Stimulated activated CD8-positive, alpha-beta memory T cell treated with anti-CD3 and anti-CD28 coated beads, Interleukin-7, amount 100 ng/mL, for 24 hours (primary cell): ENCODE results near the gene NOS1AP.

ENCODE experiments used
- DNase-seq: peaks from one replicate; pipeline ENCODE4 v3.0.0-alpha.2; 2020; ENCODE audit warnings: low read depth

The NOS1AP gene

DNA sequence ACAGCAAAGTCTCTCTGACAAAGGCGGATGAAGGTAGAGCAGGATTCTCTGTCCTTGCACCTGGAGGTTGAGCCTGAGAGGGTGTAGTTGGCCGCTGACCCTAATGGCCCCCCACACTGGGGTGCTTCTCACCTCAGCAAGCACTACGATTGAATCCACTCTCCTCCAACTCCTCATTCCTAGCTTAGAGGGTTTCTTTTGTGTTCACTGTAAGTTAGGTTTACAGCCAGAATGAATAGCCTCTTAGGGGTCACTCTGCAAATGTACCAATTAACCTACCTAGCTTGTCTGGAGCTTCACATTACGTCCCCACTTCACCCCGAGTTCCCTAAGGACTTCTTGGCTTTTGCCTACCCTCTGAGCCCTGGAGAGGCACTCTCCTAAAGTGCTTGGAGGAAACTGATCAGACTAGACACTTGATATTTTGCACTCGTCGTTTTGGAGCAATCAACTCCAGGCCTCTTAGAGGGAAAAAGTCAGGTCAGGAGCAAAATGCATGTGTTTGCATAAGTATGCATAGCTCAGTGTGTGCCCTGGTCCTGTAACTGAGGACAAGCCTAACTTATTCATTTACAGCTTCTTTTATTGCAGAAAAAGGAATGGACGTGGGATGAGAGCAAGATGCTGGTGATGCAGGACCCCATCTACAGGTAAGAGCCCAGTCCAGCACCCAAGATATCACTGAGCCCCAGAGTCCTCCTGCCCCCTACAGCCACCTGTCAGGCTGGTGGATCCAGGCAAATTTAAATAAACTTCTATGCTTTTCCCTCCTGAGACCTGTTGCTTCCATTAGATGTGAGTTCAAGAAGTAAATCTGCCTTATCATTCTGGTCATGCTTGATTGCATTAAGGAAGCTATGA lies 230.8 kb downstream of the NOS1AP start:
- no peak for DNase-seq

GRCh38 chr1:162301696-162302095 lies 232.2 kb downstream of the NOS1AP start:
- no peak for DNase-seq

DNA sequence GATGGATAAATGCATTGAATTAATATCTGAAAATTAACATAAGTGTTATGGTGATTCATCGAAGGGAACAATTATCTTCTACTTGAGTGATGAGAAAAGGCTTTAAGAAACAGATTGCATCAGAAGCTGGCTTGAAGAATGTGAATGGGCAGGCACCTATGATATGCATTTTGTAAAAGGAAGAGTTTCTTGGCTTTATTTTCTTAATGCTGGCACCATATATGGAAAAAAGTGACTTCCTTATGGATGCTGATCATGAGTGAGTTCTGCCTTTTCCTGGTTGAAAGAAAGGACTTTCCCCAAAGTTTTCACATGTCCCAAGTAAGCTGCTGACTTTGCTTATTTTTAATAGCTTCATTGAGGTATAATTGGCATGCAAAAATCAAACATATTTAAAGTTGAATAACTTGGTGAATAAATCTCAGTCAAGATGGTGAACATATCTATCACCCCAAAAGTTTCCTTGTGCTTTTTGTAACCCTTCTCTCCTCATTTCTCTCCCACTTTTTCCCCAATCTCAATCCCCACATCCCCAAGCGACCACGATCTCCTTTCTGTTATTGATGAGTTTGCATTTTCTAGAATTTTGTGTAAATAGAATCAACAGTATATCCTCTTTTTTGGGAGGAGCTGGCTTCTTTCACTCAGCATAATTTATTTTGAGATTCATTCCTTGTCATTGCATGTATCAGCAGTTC lies 233.0 kb downstream of the NOS1AP start:
- no peak for DNase-seq

DNA sequence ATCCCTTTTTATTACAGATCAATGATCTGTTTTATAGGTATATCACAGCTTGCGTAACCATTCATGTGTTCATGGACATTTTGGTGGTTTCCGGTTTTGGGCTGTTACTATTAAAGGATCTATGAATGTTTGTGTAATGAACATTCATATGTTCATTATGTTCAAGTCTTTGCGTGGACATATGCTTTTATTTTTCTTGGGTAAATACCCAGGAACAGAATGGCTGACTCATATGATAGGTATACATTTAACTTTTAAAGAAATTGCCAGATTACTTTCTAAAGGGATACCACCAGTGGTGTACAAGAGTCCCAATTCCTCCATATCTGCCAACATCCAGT lies 233.5 kb downstream of the NOS1AP start:
- no peak for DNase-seq

- DNase-seq, result no peak
Measured at GRCh38 chr1:162304736-162305135, 235.2 kb downstream of the NOS1AP start.

DNA sequence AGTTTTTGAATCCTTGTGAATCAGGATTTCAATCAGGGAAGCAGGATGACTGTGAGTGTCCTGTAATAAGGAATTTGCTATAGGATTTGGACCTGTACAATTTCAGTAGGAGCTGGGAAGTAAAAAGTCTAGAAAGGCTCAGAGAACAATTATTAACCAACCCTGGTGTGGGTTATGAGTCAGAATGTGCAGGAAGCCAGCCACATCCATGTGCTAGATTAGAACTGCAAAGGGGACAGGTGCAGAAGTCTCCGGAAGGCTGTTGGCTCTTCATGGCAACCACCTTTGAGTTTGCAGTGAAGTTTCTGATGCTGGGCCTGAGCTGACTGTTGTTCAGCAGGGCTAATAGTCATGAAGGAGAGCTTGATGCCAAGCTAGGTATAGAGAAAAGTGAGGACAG lies 236.5 kb downstream of the NOS1AP start:
- no peak for DNase-seq

- DNase-seq, result no peak
Measured at GRCh38 chr1:162310337-162310736, 240.8 kb downstream of the NOS1AP start.

- DNase-seq, result no peak
Measured at GRCh38 chr1:162314206-162314605, 244.7 kb downstream of the NOS1AP start.

DNA sequence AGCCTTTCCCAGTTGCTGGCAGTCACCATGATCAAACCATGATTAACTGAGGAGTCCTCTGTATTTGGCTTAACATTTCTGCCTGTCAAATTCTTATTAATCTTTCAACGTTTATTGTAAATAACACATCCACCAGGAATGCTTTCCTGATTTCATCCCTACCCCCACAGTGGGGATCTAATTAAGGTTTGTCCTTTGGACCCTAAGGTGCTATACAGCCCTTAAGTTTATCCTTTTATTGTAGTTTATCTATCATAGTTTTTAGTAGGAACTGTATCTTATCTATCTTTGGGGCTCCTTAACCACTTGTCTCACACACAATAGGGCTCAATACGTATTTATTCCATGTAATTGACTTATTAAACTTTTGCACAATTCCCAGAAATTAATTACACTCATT lies 246.2 kb downstream of the NOS1AP start:
- DNase-seq, result no peak

GRCh38 chr1:162316187-162316586 lies 246.7 kb downstream of the NOS1AP start:
- DNase-seq, result no peak

- DNase-seq, result no peak
Measured at GRCh38 chr1:162317621-162318020, 248.1 kb downstream of the NOS1AP start.

DNA sequence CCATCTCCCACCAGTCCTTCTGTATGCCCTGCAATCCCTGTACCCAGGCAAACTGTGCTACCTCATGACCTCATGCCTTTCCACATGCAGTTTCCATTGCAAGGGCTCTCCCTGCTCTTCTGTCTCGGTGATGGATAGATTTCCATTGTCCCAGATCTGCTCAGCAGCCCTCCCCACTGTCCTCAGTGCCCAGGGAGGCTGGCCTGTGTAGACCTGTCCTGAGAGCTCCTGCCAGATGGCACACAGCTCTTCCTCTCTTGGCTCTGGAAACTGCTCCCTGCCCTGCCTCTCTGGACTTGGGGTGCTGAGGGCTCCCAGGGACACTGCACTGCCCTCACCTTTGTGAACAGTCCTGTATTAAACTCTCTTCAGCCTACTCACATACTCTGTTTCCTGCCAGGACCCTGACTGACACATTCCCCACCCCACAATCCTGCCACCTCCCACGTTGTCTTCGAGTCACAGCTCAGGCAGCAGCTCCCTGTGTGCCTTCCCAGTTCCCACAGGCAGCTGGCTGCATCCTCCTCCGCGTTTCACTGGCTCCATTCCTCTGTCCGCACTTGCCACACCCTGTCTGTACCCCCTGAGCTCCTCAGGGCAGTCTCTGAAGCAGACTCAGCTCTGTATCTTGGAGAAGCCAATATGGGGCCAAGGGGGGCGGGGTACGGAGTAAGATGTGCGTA lies 250.1 kb downstream of the NOS1AP start:
- no peak for DNase-seq

- no peak for DNase-seq
Measured at GRCh38 chr1:162321809-162322422, 252.4 kb downstream of the NOS1AP start.

DNA sequence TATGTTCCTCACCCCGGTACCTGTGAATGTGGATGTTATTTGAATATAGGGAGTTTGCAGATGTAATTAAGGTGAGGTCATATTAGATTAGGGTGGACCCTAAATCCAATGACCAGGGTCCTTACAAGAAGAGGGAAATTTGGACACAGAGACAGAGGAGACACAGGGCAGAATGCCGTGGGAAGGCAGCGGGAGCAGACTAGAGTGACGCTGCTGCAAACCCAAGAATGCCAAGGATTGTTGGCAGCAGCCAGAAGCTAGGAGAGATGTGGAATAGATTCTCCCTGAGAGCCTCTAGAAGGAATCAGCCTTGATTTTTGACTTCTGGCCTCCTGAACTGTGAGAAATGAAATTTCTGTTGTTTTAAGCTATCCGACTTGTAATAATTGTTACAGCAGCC lies 253.5 kb downstream of the NOS1AP start:
- DNase-seq, result no peak

DNA sequence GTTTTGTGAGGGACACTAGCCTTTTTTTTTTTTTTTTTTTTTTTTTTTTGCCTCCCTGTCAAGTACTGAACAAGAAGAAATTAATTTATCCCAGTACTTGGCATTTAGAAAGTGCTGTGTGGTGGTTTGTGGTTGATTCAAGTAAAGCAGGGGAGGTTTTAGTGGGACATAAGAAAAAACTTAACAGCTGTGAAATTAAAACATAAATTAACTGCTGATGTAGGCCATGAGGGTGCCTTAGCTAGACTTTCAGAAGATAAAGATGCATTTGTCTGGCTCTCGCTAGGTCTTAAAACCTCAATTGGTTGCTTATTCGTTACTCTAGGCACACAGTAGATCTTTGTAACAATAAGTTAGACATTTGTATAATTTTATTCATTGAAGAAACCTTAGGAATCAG lies 254.9 kb downstream of the NOS1AP start:
- DNase-seq, result no peak

GRCh38 chr1:162326559-162326958 lies 257.1 kb downstream of the NOS1AP start:
- DNase-seq, result no peak

- DNase-seq, result no peak
Measured at GRCh38 chr1:162327144-162327787, 257.8 kb downstream of the NOS1AP start.

DNA sequence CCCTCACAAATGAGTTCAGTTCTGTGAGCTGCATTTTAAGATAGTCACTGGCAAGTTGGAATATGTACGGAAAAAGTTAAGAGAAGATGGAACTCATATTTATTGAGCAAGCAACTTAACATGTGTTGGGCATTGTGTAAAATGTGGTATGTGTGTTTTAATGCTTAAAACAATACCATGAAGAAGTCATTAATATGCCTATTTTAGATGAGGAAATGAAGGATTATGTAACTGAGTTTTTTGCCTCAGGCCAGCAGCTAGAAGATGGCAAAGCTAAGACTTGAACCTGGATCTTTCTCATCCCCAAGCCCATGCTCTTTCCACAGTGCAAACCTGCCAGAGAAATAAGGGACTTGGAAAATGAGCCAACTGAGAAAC lies 258.3 kb downstream of the NOS1AP start:
- DNase-seq, result no peak

- DNase-seq, result no peak
Measured at GRCh38 chr1:162328512-162328911, 259.0 kb downstream of the NOS1AP start.

GRCh38 chr1:162329826-162330225 lies 260.3 kb downstream of the NOS1AP start:
- DNase-seq, result no peak

DNA sequence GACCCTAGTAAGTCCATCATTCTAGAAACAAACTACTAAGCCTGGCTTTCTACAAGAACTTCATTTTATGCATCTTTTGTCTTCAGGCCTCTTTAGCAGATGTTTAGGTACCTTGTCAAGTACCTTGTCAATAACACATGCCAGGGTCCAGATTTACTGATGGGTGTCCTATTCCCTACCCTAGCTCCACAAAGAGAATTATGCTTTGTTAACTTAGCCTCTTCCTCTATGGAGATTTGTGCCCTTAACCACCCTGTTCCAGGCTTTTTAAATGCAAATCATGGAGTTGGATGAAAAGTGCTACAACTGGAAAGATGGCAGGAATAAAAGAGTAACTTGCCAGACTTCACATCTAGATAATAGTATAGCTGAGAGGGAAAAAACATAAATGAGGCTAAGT lies 264.5 kb downstream of the NOS1AP start:
- DNase-seq, result no peak

GRCh38 chr1:162335126-162335525 lies 265.6 kb downstream of the NOS1AP start:
- DNase-seq, result no peak
